K562 (cell line): ENCODE data around the gene C5AR2. TPM values are rescaled to one million over a fixed set of nuclear protein-coding genes. Genes with fewer than 3 reads are reported as not detected.
A peak's percentile ranks its signal among the peaks of the same experiment; 100 is the strongest.

Source experiments
- CTBP1 ChIP-seq: fragments of 450-650 bp; IDR thresholded peaks from 2 replicates; pipeline ENCODE4 v1.6.1; 2016; ENCODE audit warnings: borderline replicate concordance
- EWSR1 ChIP-seq: fragments of 450-650 bp; IDR thresholded peaks from 2 replicates; pipeline ENCODE4 v1.6.1; 2018; ENCODE audit warnings: borderline replicate concordance, mild to moderate bottlenecking, low read depth, moderate library complexity; ENCODE audit not compliant: partially characterized antibody
- FOXK2 ChIP-seq, 2 experiments: fragments of 450-650 bp; IDR thresholded peaks in 1 of 2; conservative IDR thresholded peaks in 1 of 2; 2 replicates each; pipeline ENCODE4 v1.6.1; 2016; ENCODE audit warnings: low read depth in 2 of 2, mild to moderate bottlenecking in 1 of 2
- FUS ChIP-seq: fragments of 200-400 bp; formaldehyde crosslinking; optimal IDR thresholded peaks from 2 replicates; pipeline ENCODE3; 2017; ENCODE audit warnings: low read depth, low read length
- KDM2B ChIP-seq: fragments of 250-450 bp; sonication (Bioruptor Pico); IDR thresholded peaks from 2 replicates; pipeline ENCODE4 v1.8.0; 2021; ENCODE audit warnings: mild to moderate bottlenecking, moderate library complexity
- MEIS2 ChIP-seq: fragments of 450-650 bp; IDR thresholded peaks from 2 replicates; pipeline ENCODE4 v1.6.1; 2014; ENCODE audit warnings: mild to moderate bottlenecking; ENCODE audit not compliant: partially characterized antibody
- NELFE ChIP-seq: IDR thresholded peaks from 2 replicates; pipeline ENCODE4 v1.6.1; 2011; ENCODE audit warnings: mild to moderate bottlenecking; ENCODE audit not compliant: insufficient read depth, insufficient read length
- PRDM10 ChIP-seq: fragments of 450-650 bp; IDR thresholded peaks from 2 replicates; pipeline ENCODE4 v1.6.1; 2018; ENCODE audit not compliant: partially characterized antibody
- PTRF ChIP-seq: fragments of 450-650 bp; IDR thresholded peaks from 2 replicates; pipeline ENCODE4 v1.6.1; 2016; ENCODE audit warnings: mild to moderate bottlenecking, missing genetic modification characterization, missing compliant biosample characterization
- RBM22 ChIP-seq: fragments of 200-400 bp; formaldehyde crosslinking; IDR thresholded peaks from 2 replicates; pipeline ENCODE4 v1.6.1; 2018; ENCODE audit warnings: low read length, low read depth; ENCODE audit not compliant: poor library complexity, severe bottlenecking
- REST ChIP-seq, 2 experiments: fragments of 450-650 bp; formaldehyde crosslinking in 1 of 2; IDR thresholded peaks; 2 replicates each; pipeline versions ENCODE4 v1.4.0 to v1.6.1; 2014 to 2020; ENCODE audit warnings: mild to moderate bottlenecking in 2 of 2, borderline replicate concordance in 1 of 2, low read depth in 1 of 2
- SAP30 ChIP-seq: fragments of 200-600 bp; sonication (generic); IDR thresholded peaks from 2 replicates; pipeline ENCODE4 v1.6.1; 2012; ENCODE audit warnings: borderline replicate concordance, low read depth, mild to moderate bottlenecking, moderate library complexity, low read length, control low read depth, inconsistent platforms; ENCODE audit not compliant: insufficient read depth, poor library complexity, severe bottlenecking
- U2AF2 ChIP-seq: fragments of 200-400 bp; formaldehyde crosslinking; optimal IDR thresholded peaks from 2 replicates; pipeline ENCODE3; 2017; ENCODE audit warnings: low read depth, mild to moderate bottlenecking, low read length
- YBX1 ChIP-seq: fragments of 450-650 bp; IDR thresholded peaks from 2 replicates; pipeline ENCODE4 v1.7.1; 2016; ENCODE audit warnings: mild to moderate bottlenecking
- ZNF764 ChIP-seq: fragments of 250-450 bp; sonication (Bioruptor Pico); IDR thresholded peaks from 2 replicates; pipeline ENCODE4 v1.4.0; 2020; ENCODE audit warnings: low read depth, mild to moderate bottlenecking, moderate library complexity
- polyA plus RNA-seq, 8 experiments: library from polyadenylated mRNA; depleted of rRNA in 4 of 8; stranded (reverse) in 5 of 8; unstranded in 3 of 8; fragments of >200 nt; fragmentation: Nextera tagmentation in 2 of 8; fragmentation: Illumina TruSeq in 1 of 8; extraction: Ambion mirVana in 2 of 8; extraction: Trizol in 1 of 8; gene quantifications; 2 replicates each; pipeline versions ENCODE4 v1.2.1 to v1.2.3, GENCODE V29; 2011 to 2014; ENCODE audit warnings: inconsistent platforms in 1 of 8, missing spikeins in 1 of 8
- total RNA-seq, 7 experiments: library from RNA; depleted of rRNA in 6 of 7; stranded (reverse); fragments of >200 nt in 6 of 7; fragmentation: Illumina TruSeq in 2 of 7; extraction: Trizol in 2 of 7; gene quantifications; 2 replicates each; pipeline versions ENCODE4 v1.2.1 to v1.2.3, GENCODE V29; 2011 to 2021; ENCODE audit warnings: low replicate concordance in 1 of 7

Gene C5AR2
- total and polyA plus RNA-seq, 9 of the 15 experiments (the other 6 are each of a cell fraction or from before 2014, with no cell fraction given): 0.01 to 1.1 (median 0.13) TPM

- TF ChIP-seq SAP30 (no peak), MEIS2 (peak; percentile 23), NELFE (no peak), PTRF (tag) (no peak), YBX1 (no peak), CTBP1 (no peak; the same call in 1 of the 2 replicates), PRDM10 (no peak), FOXK2 (conservative IDR thresholded peaks at IDR 0.05 in 1 of 2, IDR thresholded peaks at IDR 0.05 in 1 of 2; ENCODE audit: low read depth in 2 of 2) (peak; percentile 52 to 63; a peak in 2 of 4 replicates), RBM22 (no peak), EWSR1 (no peak), FUS (no peak), REST (IDR thresholded peaks at IDR 0.05; ENCODE audit: borderline replicate concordance) (peak; percentile 56; the same call in 1 of the 2 replicates), REST (CRISPR knock-in tag; IDR thresholded peaks at IDR 0.05; ENCODE audit: low read depth) (no peak), U2AF2 (no peak), ZNF764 (CRISPR knock-in tag) (no peak), KDM2B (CRISPR knock-in tag) (no peak)
These were observed 26.6 kb upstream of the C5AR2 start (continued) for GRCh38 chr19:47305309-47305751.
